HFF-Myc (cell line): ENCODE data around the gene GABBR2.

Source experiments
- DNase-seq: peaks from one replicate; pipeline ENCODE4 v3.0.0-alpha.2; 2011; ENCODE audit warnings: low read depth; ENCODE audit errors: extremely low read depth
- H3K4me3 ChIP-seq: replicated peaks from 2 replicates; pipeline ENCODE4 v1.5.1; 2011; ENCODE audit warnings: low read depth, mild to moderate bottlenecking, control low read depth, low read length
- TF ChIP-seq, protein P1 (sequence below): IDR thresholded peaks from 2 replicates; pipeline ENCODE4 v1.5.1; 2012; ENCODE audit warnings: mild to moderate bottlenecking, low read depth, low read length, control low read depth; ENCODE audit errors: missing control alignments

Gene GABBR2

GRCh38 chr9:98654247-98654646 lies 54.5 kb downstream of the GABBR2 start:
- peak; percentile 32 for DNase-seq
- H3K4me3 ChIP-seq: no peak overlapping the region
- TF ChIP-seq, protein P1, sequence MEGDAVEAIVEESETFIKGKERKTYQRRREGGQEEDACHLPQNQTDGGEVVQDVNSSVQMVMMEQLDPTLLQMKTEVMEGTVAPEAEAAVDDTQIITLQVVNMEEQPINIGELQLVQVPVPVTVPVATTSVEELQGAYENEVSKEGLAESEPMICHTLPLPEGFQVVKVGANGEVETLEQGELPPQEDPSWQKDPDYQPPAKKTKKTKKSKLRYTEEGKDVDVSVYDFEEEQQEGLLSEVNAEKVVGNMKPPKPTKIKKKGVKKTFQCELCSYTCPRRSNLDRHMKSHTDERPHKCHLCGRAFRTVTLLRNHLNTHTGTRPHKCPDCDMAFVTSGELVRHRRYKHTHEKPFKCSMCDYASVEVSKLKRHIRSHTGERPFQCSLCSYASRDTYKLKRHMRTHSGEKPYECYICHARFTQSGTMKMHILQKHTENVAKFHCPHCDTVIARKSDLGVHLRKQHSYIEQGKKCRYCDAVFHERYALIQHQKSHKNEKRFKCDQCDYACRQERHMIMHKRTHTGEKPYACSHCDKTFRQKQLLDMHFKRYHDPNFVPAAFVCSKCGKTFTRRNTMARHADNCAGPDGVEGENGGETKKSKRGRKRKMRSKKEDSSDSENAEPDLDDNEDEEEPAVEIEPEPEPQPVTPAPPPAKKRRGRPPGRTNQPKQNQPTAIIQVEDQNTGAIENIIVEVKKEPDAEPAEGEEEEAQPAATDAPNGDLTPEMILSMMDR: no peak

DNA sequence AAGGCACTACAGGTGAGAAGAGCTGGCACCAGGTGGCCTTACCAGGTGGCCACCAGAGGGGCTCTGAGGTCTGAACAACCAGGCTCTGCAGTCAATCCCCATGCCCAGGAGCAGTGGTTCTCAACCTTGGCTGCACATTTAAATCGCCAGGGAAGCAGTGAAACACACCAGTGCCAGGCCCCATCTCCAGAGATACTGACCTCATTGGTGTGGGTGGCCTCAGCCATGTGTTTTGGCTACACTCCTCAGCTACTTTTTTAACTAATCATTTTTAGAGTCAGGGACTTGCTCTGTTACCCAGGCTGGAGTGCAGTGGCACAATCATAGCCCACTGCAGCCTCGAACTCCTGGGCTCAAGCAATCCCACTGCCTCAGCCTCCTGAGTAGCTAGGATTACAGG lies 56.0 kb downstream of the GABBR2 start:
- no peak for DNase-seq
- TF ChIP-seq, protein P1: no peak
- H3K4me3 ChIP-seq: no peak overlapping the region

DNA sequence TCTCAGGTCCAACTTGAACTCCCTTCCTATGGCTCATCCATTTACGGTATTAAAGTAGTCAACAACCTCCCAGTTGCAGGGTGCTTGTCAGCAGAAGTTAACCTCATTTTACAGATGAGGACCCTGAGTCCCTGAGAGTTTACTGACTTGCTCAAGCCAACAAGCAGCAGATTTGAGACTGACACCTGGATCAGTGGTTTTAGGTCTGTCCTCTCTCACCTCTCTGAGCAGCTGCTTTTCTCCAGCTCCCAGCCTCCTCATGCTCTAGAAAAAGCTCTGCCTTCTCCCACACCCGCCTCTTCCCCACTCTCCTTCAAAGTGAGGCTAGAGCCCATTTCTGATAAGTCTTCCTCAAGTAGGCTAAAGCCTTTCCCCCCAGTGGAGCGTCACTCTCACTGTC lies 56.4 kb downstream of the GABBR2 start:
- TF ChIP-seq, protein P1: no peak
- H3K4me3 ChIP-seq: no peak overlapping the region
- no peak for DNase-seq

GRCh38 chr9:98647236-98647635 lies 61.5 kb downstream of the GABBR2 start:
- H3K4me3 ChIP-seq: no peak overlapping the region
- no peak for DNase-seq
- TF ChIP-seq, protein P1: no peak

GRCh38 chr9:98644011-98644410 lies 64.7 kb downstream of the GABBR2 start:
- no peak overlapping the region for H3K4me3 ChIP-seq
- TF ChIP-seq, protein P1: no peak
- DNase-seq: no peak

GRCh38 chr9:98642661-98643312 lies 65.9 kb downstream of the GABBR2 start:
- TF ChIP-seq, protein P1: peak; percentile 21
- DNase-seq: no peak
- H3K4me3 ChIP-seq: no peak overlapping the region

DNA sequence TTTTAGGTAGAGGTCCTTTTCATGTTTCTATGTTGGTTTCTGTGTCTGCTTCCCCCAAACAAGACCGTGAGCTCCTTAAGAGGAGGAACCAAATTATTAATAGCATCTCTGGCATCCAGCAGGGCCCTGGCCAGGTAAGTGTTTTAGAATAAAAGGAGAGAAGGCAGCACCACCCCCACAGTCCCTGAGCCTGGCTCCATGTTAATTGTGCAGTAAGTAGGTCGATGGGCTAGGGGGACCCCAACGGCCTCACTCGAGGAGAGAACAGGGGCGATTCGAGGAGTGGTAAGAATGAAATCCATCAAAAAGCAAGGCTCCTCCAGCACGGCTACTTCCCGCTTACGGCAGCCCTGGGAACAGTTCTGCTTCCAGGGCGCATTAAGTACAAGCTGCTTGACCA lies 67.0 kb downstream of the GABBR2 start:
- no peak for DNase-seq
- no peak overlapping the region for H3K4me3 ChIP-seq
- TF ChIP-seq, protein P1: no peak
